ENCODE measurements around the gene ZNF362. TPM values are rescaled to one million over a fixed set of nuclear protein-coding genes. Genes with fewer than 3 reads are reported as not detected.

The ZNF362 gene
- total RNA-seq, 1 donor from 2014 or later, result 10.9 TPM

- H3K36me3 Mint-ChIP-seq, result peaks cover 10% of the 10 kb centered on the region
Observed at GRCh38 chr1:33269621-33270020, 13.3 kb downstream of the ZNF362 start.

GRCh38 chr1:33270379-33270778 is 14.1 kb downstream of the ZNF362 start:
- H3F3A ChIP-seq (ENCODE audit: low read depth), result no peaks in the 10 kb centered on the region
- no peaks in the 10 kb centered on the region for H3K36me3 ChIP-seq
- no peak for DNase-seq (ENCODE audit: low spot score)
- no peaks in the 10 kb centered on the region for H3K9me3 ChIP-seq (ENCODE audit: low read depth)
- H2AFZ ChIP-seq (replicated peaks), result no peak overlapping the region
- no peaks in the 10 kb centered on the region for H3K4me1 ChIP-seq
- H3K4me1 Mint-ChIP-seq, result peaks cover 35% of the 10 kb centered on the region
- H3K27ac Mint-ChIP-seq, result no peak overlapping the region
- H4K20me1 ChIP-seq (ENCODE audit: low read depth), result peaks cover 98% of the 10 kb centered on the region
- H3K79me2 ChIP-seq (ENCODE audit: low read depth), result peaks cover 64% of the 10 kb centered on the region
- H3K9me3 Mint-ChIP-seq, result no peaks in the 10 kb centered on the region
- H3K36me3 Mint-ChIP-seq, result peaks cover 10% of the 10 kb centered on the region
- H3K9ac ChIP-seq, result no peak overlapping the region
- no peak for TF ChIP-seq EZH2 (IDR thresholded peaks at IDR 0.05)
- TF ChIP-seq CTCF (IDR thresholded peaks at IDR 0.05), result no peak
- TF ChIP-seq EZH2phosphoT487 (IDR thresholded peaks at IDR 0.05), result no peak
- H3K27me3 Mint-ChIP-seq (ENCODE audit: insufficient read depth, low read depth), result no peaks in the 10 kb centered on the region
- H3K4me3 ChIP-seq, result no peak overlapping the region
- no peak overlapping the region for H3K27ac ChIP-seq
- H3K27me3 ChIP-seq, result no peaks in the 10 kb centered on the region
- H3K4me3 Mint-ChIP-seq, result no peak overlapping the region
- no peak overlapping the region for H3K4me2 ChIP-seq

More at GRCh38 chr1:33269621-33270020, 13.3 kb downstream of the ZNF362 start:
- H3K27ac Mint-ChIP-seq, result no peak overlapping the region
- H3K4me3 Mint-ChIP-seq, result no peak overlapping the region
- no peaks in the 10 kb centered on the region for H3K9me3 Mint-ChIP-seq
- no peaks in the 10 kb centered on the region for H3K4me1 ChIP-seq
- H3F3A ChIP-seq (ENCODE audit: low read depth), result no peaks in the 10 kb centered on the region
- no peaks in the 10 kb centered on the region for H3K27me3 Mint-ChIP-seq (ENCODE audit: insufficient read depth, low read depth)
- no peak overlapping the region for H3K9ac ChIP-seq
- H3K36me3 ChIP-seq, result no peaks in the 10 kb centered on the region
- no peak overlapping the region for H3K4me2 ChIP-seq
- peaks cover 72% of the 10 kb centered on the region for H3K79me2 ChIP-seq (ENCODE audit: low read depth)
- DNase-seq (ENCODE audit: low spot score), result no peak
- H4K20me1 ChIP-seq (ENCODE audit: low read depth), result peaks cover 98% of the 10 kb centered on the region
- no peaks in the 10 kb centered on the region for H3K27me3 ChIP-seq
- no peak for TF ChIP-seq EZH2 (IDR thresholded peaks at IDR 0.05)
- TF ChIP-seq CTCF (IDR thresholded peaks at IDR 0.05), result no peak
- no peak for TF ChIP-seq EZH2phosphoT487 (IDR thresholded peaks at IDR 0.05)
- H3K9me3 ChIP-seq (ENCODE audit: low read depth), result no peaks in the 10 kb centered on the region
- H3K27ac ChIP-seq, result no peak overlapping the region
- H2AFZ ChIP-seq (replicated peaks), result no peak overlapping the region
- peaks cover 35% of the 10 kb centered on the region for H3K4me1 Mint-ChIP-seq
- no peak overlapping the region for H3K4me3 ChIP-seq

GRCh38 chr1:33270808-33271465 is 14.6 kb downstream of the ZNF362 start:
- H3F3A ChIP-seq (ENCODE audit: low read depth), result no peaks in the 10 kb centered on the region
- H3K9me3 Mint-ChIP-seq, result no peaks in the 10 kb centered on the region

More at GRCh38 chr1:33270808-33271465, 14.6 kb downstream of the ZNF362 start:
- Histone ChIP-seq H3K79me2 (ENCODE audit: low read depth) (peaks cover 59% of the 10 kb centered on the region), H3K9me3 (ENCODE audit: low read depth) (no peaks in the 10 kb centered on the region), H3K27ac (no peak overlapping the region), H2AFZ (replicated peaks) (no peak overlapping the region), H4K20me1 (ENCODE audit: low read depth) (peaks cover 97% of the 10 kb centered on the region), H3K27me3 (no peaks in the 10 kb centered on the region), H3K4me1 (no peaks in the 10 kb centered on the region), H3K4me3 (no peak overlapping the region), H3K36me3 (no peaks in the 10 kb centered on the region), H3K9ac (no peak overlapping the region), H3K4me2 (no peak overlapping the region)
- Mint-ChIP-seq H3K4me1 (peaks cover 35% of the 10 kb centered on the region), H3K27me3 (ENCODE audit: insufficient read depth, low read depth) (no peaks in the 10 kb centered on the region), H3K4me3 (no peak overlapping the region), H3K27ac (peak overlapping the region; percentile 94), H3K36me3 (peaks cover 10% of the 10 kb centered on the region)
- no peak for TF ChIP-seq EZH2phosphoT487 (IDR thresholded peaks at IDR 0.05)
- no peak for TF ChIP-seq EZH2 (IDR thresholded peaks at IDR 0.05)
- TF ChIP-seq CTCF (IDR thresholded peaks at IDR 0.05), result no peak
- no peak for DNase-seq (ENCODE audit: low spot score)

All from neural progenitor cell (in vitro differentiated cells).